ENCODE data around the gene C19orf33.
"Not testable (repeated sequence)": the region's sequence is repeated elsewhere in the genome, so short reads cannot be mapped to it uniquely, and the experiment has no call there.

C19orf33 gene

GRCh38 chr19:38309615-38310278 lies 5.7 kb downstream of the C19orf33 start:
- no peak for DNase-seq

DNA sequence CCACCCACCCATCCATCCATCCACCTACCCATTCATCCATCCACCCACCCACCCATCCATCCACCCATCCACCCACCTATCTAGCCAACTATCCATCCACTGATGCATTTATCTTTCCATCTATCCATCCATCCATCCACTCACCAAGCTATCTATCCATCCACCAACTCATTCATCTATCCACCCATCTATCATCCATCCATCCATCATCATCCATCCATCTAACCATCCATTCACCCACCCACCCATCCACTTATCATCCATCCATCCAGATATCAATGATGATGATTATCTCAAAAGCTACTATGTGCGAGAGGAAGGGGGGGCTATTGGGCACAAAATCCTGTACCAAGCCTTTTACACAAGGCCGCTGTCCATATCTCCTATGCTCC lies 6.2 kb downstream of the C19orf33 start:
- no peak for DNase-seq

GRCh38 chr19:38310986-38311385 lies 6.9 kb downstream of the C19orf33 start:
- no peak for DNase-seq

DNA sequence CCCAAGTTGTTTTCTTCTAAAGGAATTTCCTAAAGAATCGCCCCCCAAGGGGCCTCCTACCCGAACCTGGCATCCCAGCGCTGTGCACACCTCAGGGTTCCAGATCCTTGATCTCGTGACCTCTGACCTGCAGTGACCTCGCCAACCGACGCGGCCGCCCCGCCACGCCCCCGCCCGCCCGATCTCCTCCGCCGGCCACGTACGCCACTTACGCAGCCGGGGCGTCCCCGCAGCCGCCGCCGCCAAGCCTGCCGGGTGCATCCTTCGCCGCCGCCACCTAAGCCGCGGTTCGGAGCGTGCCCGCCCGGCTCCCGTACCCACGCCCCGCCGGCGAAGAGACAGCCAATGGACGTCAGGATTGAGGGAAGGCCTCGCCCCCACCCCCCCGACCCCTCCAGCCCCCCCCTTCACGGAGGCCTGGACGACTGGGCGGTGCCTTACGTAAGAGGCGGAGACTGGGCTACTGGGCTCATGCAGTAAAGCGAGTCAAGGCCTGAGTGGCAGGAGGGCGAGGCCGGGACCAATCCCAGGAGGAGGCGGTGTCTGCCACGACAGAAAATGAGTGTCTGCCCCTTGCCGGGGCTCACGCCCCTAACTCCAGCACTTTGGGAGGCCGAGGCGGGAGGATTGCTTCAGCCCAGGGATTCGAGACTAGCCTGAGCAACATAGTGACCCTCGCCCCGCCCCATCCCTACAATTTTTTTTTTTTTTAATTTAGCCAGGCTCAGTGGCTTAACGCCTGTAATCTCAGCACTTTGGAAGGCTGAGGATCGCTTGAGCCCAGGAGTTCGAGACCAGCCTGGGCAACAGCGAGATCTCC lies 11.8 kb downstream of the C19orf33 start, which contains the start of gene YIF1B:
Gene YIF1B (minus strand): TSS at position 291 of the 820 bp plus-strand sequence. CDS start 30 bp downstream, at position 261.
- peak; percentile 96 for DNase-seq

DNA sequence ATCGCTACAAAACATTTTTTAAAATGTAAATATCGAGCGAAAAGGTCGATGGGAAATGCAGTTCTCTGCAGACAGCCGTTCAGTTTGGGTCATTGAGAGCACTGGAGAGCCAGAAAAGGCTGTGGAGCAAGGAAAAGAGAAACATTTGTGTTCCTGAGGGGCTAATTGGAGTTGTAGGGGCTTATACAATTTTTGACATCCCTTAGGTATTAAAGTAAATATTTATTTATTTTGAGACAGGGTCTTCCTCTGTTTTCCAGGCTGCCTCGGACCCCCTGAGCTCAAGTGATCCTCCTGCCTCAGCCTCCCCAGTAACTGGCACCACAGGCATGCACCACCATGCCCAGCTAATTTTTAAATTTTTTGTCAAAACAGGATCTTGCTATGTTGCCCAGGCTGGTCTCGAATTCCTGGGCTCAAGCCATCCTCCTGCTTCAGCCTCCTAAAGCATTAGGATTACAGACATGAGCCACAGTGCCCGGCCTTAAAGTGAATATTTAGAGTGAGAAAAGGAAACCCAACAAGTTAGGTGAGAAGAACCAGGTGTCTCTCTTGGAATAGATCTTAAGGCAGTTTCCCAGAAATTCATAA lies 12.5 kb downstream of the C19orf33 start:
- no peak for DNase-seq

- peak; percentile 21 for DNase-seq
Measured at GRCh38 chr19:38317104-38317612, 13.1 kb downstream of the C19orf33 start.

DNA sequence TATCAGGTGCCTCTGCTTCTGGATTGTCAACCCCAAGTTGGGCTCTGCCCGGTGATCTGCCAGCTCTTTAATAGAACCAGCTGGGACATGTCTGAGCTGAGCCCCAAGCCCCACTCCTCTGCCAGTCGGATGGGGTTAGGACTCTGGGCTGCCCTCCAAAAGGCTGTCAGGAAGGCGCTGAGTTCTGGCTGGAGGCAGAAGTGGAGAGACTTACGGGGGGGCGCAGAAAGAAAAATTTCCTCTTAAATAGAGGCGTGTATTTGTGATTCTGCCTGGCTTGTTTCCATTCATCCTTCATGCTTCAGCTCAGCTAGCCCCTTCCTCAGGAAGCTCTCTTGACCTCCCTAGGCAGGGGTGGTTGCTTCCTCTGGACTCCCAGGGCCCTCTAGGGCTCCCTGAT lies 14.6 kb downstream of the C19orf33 start:
- no peak for DNase-seq

- DNase-seq = peak; percentile 25
Measured at GRCh38 chr19:38319421-38320258, 15.6 kb downstream of the C19orf33 start, which contains the start of gene KCNK6. Gene KCNK6 (plus strand): TSS chr19:38319845. CDS start chr19:38319951, 106 bp downstream.

GRCh38 chr19:38320969-38321339 lies 16.9 kb downstream of the C19orf33 start:
- no peak for DNase-seq

- DNase-seq = no peak
Measured at GRCh38 chr19:38321646-38322196, 17.7 kb downstream of the C19orf33 start.

DNA sequence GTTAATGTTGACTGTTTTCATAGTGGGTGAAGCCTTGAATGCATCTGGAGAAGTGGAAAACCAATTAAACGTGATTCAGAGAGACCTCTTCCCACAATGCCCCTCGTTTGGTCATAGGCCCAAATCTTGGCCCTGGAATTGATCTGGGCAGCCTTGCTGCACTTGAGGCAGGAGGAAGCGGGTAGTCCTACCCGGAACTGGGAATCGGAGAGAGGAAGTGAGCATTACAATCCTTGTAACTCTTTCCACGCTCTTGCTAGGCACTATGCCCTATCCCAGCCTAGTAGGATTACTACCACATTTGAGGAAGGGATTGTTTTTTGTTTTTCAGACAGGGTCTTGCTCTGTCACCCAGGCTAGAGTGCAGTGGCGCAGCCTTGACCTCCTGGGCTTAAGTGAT lies 19.2 kb downstream of the C19orf33 start:
- no peak for DNase-seq

- no peak for DNase-seq
Measured at GRCh38 chr19:38324431-38324830, 20.4 kb downstream of the C19orf33 start.

GRCh38 chr19:38326591-38326990 lies 22.5 kb downstream of the C19orf33 start:
- DNase-seq = no peak

- no peak for DNase-seq
Measured at GRCh38 chr19:38329651-38330050, 25.6 kb downstream of the C19orf33 start.

- DNase-seq = no peak
Measured at GRCh38 chr19:38331728-38332127, 27.7 kb downstream of the C19orf33 start.

DNA sequence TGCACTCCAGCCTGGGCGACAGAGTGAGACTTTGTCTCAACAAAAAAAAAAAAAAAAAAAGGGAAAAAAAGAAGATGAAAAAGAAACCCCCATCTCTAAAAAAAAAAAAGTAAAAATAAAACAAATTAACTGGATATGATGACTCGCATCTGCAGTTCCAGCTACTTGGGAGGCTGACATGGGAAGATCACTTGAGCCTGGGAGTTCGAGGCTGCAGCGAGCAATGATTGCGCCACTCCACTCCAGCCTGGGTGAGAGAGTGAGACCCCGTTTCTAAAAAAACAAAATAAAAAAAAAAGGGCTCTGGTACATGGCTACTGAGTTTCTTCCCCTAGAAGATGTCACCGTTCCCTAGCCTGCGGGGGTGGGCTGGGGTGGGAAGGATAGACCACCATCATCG lies 29.2 kb downstream of the C19orf33 start:
- DNase-seq = no peak

- peak; percentile 92 for DNase-seq
Measured at GRCh38 chr19:38335949-38336637, 32.0 kb downstream of the C19orf33 start.

GRCh38 chr19:38336638-38337359 lies 32.7 kb downstream of the C19orf33 start:
- peak; percentile 95 for DNase-seq

GRCh38 chr19:38337360-38337653 lies 33.3 kb downstream of the C19orf33 start:
- no peak for DNase-seq

DNA sequence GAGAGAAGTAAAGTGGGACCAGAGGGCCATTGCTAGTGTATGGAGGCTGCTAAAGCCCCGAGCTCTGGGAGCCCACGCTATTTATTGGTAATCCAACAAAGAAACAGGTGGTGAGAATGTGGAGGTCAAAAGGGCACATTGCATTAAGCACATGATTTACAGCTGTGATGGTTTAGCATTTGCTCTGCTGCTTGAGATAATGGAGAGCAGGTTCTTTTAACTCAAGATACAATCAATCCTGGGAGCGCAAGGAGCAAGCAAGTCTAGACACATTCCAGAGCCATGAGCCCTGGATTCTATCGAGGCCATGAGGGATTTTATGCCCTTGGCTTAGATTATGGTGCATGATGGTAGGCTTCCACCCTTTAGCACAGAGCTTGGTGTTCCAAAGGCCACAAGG lies 35.0 kb downstream of the C19orf33 start:
- DNase-seq = not testable (repeated sequence)

DNA sequence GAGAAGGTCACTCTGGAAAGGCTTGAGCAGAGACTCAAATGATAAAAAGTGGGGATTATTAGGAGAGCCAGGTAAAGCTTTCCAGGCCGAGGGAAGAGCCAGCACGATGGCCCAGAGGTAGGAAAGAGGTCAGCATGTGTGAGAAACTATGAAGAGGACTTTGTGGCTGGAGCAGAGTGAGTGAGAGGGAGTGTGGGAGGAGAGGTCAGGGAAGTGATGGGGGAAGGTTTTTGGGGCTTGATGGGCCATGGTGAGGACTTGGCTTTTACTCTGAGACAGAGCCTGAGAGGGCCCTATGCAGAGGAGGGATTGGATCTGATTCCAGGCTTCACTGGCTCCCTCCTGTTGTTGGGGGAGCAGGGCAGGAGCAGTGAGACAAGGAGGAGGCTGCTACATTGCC lies 36.9 kb downstream of the C19orf33 start:
- no peak for DNase-seq

All from central memory CD4-positive, alpha-beta T cell (primary cell).